A673 (cell line): ENCODE data around the gene MAML3. TPM values are rescaled to one million over a fixed set of nuclear protein-coding genes. Genes with fewer than 3 reads are reported as not detected.

Source experiments
- BruUV-seq: library from RNA; stranded (reverse); fragments of 400-500 nt; replicated peaks from 2 replicates; lab custom pipeline; 2021; lab: Mats Ljungman, UMichigan
- CTCF ChIA-PET: fragments of 300-600 bp; sonication (Branson Sonifier 250); formaldehyde crosslinking; loops from one replicate; lab custom pipeline; 2022; ENCODE audit warnings: antibody characterized with exemption; lab: Charles Lee
- POLR2A ChIA-PET: fragments of 300-600 bp; sonication (Branson Sonifier 250); formaldehyde crosslinking; loops from one replicate; lab custom pipeline; 2022; ENCODE audit warnings: antibody characterized with exemption; ENCODE audit not compliant: low non-redundant PET; lab: Charles Lee
- DNase-seq: peaks from one replicate; pipeline ENCODE4 v3.0.0-alpha.2; 2015; ENCODE audit warnings: low spot score
- H3K27ac ChIP-seq: fragments of 200-600 bp; sonication (generic); 2 replicates; pipeline ENCODE4 v1.5.1; 2016; ENCODE audit warnings: mixed run types, low read depth, mild to moderate bottlenecking, mixed read lengths, antibody characterized with exemption, low read length; ENCODE audit not compliant: poor library complexity, severe bottlenecking
- H3K27me3 ChIP-seq: fragments of 200-600 bp; sonication (generic); replicated peaks from 2 replicates; pipeline ENCODE4 v1.6.1; 2017; ENCODE audit warnings: mixed run types, low read depth, mild to moderate bottlenecking, mixed read lengths, antibody characterized with exemption, low read length; ENCODE audit not compliant: insufficient read depth, poor library complexity
- H3K36me3 ChIP-seq: fragments of 200-600 bp; sonication (generic); 2 replicates; pipeline ENCODE4 v1.6.1; 2016; ENCODE audit warnings: mixed run types, mild to moderate bottlenecking, mixed read lengths, antibody characterized with exemption, low read length; ENCODE audit not compliant: insufficient read depth, poor library complexity, severe bottlenecking
- H3K4me1 ChIP-seq: fragments of 200-600 bp; sonication (generic); 2 replicates; pipeline ENCODE4 v1.6.1; 2017; ENCODE audit warnings: mixed run types, mild to moderate bottlenecking, mixed read lengths, antibody characterized with exemption, low read length; ENCODE audit not compliant: insufficient read depth, poor library complexity, severe bottlenecking
- H3K4me3 ChIP-seq: fragments of 200-600 bp; sonication (generic); 2 replicates; pipeline ENCODE4 v1.5.1; 2016; ENCODE audit warnings: low read depth, mixed run types, mild to moderate bottlenecking, mixed read lengths, low read length; ENCODE audit not compliant: poor library complexity, severe bottlenecking
- H3K9me3 ChIP-seq: fragments of 200-600 bp; sonication (generic); 2 replicates; pipeline ENCODE4 v1.6.1; 2016; ENCODE audit warnings: mixed run types, low read depth, mild to moderate bottlenecking, mixed read lengths, antibody characterized with exemption, low read length; ENCODE audit not compliant: poor library complexity, severe bottlenecking
- EZH2 ChIP-seq: fragments of 200-600 bp; sonication (generic); IDR thresholded peaks from 2 replicates; pipeline ENCODE4 v1.6.1; 2017; ENCODE audit warnings: borderline replicate concordance, low read depth, mild to moderate bottlenecking, mixed read lengths, antibody characterized with exemption, low read length; ENCODE audit not compliant: poor library complexity, severe bottlenecking
- intact Hi-C: fragments of 100-400 bp; cut with micrococcal nuclease; formaldehyde crosslinking; loops from one replicate; pipeline ENCODE4 v1.10.0; 2022; ENCODE audit not compliant: unreplicated experiment
- total RNA-seq: library from RNA; stranded (reverse); gene quantifications from 2 replicates; pipeline ENCODE4 v1.2.3, GENCODE V29; 2021
- TF ChIP-seq, protein P1 (sequence below): fragments of 300-800, 200-600 bp; sonication (generic); conservative IDR thresholded peaks from 2 replicates; pipeline ENCODE4 v1.5.1; 2017; ENCODE audit warnings: low read depth, mild to moderate bottlenecking, antibody characterized with exemption, low read length, moderate library complexity, mixed read lengths

MAML3 gene
- total RNA-seq, 1 experiment from 2014 or later: 3.7 TPM

DNA sequence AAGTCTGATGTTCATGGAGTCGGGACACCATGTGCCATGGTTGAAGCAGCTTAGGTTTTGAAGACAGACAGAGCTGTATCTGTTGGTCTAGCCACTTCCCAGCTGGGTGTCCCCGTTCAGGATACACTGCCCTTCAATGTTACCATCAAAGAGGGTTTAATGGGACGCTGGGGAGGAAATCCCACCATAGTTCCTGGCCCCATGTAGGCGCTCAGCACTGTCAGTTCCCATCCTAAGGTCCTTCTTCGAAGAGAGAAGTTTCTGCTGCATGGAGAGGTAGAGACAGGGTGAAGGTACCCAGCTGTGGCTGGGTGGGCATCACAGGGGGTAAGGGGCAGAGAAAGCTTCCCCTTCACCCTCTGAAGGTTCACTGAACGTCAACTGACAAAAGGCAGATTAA, 484.6 kb downstream of the MAML3 start:
- peaks cover 9% of the 10 kb centered on the region for H3K4me1 ChIP-seq
- H3K27me3 ChIP-seq: no peaks in the 10 kb centered on the region
- no peaks in the 10 kb centered on the region for H3K36me3 ChIP-seq
- POLR2A ChIA-PET: no interaction called here
- no peak for DNase-seq
- TF ChIP-seq, protein P1, sequence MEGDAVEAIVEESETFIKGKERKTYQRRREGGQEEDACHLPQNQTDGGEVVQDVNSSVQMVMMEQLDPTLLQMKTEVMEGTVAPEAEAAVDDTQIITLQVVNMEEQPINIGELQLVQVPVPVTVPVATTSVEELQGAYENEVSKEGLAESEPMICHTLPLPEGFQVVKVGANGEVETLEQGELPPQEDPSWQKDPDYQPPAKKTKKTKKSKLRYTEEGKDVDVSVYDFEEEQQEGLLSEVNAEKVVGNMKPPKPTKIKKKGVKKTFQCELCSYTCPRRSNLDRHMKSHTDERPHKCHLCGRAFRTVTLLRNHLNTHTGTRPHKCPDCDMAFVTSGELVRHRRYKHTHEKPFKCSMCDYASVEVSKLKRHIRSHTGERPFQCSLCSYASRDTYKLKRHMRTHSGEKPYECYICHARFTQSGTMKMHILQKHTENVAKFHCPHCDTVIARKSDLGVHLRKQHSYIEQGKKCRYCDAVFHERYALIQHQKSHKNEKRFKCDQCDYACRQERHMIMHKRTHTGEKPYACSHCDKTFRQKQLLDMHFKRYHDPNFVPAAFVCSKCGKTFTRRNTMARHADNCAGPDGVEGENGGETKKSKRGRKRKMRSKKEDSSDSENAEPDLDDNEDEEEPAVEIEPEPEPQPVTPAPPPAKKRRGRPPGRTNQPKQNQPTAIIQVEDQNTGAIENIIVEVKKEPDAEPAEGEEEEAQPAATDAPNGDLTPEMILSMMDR: no peak
- no peak for TF ChIP-seq EZH2
- intact Hi-C loops: no loop called here
- no TSS peak for BruUV-seq
- no peaks in the 10 kb centered on the region for H3K9me3 ChIP-seq
- no peak overlapping the region for H3K4me3 ChIP-seq
- CTCF ChIA-PET: no interaction called here
- H3K27ac ChIP-seq: no peak overlapping the region

DNA sequence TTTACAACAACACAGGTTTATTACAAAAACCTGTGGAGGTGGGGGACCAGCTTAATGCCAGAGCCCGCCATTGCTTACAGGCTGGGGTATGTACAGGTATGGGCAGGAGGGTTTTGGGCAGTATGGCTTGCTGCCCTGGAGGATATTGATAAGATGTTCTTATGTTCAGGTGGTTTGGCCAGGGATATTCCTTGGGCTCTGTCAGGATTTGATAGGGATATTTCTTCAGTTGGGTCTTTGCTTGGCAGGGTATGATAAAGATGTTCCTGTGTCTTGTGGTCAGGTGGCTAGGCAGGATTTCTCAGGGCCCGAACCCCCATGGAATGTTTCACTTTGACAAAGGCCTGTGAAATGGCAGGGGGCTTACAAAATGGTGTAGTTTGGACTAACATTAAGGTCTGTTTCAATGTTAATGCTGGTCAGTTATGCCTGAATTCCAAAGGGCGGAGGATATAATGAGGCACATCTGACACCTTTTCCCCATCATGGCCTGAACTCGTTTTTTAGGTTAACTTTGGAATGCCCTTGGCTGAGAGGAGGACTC, 485.3 kb downstream of the MAML3 start:
- TF ChIP-seq EZH2: no peak
- TF ChIP-seq, protein P1: no peak
- intact Hi-C loops: no loop called here
- no peaks in the 10 kb centered on the region for H3K36me3 ChIP-seq
- POLR2A ChIA-PET: no interaction called here
- no peaks in the 10 kb centered on the region for H3K27me3 ChIP-seq
- CTCF ChIA-PET: interaction anchor here (0.6 kb wide), 1 partner anchor 65 kb away, joined by 3 read pairs; no protein-coding TSS in a partner anchor
- H3K4me1 ChIP-seq: peaks cover 9% of the 10 kb centered on the region
- no peak for DNase-seq
- BruUV-seq: no TSS peak
- no peaks in the 10 kb centered on the region for H3K9me3 ChIP-seq
- H3K4me3 ChIP-seq: no peak overlapping the region
- H3K27ac ChIP-seq: no peak overlapping the region

- DNase-seq: no peak
- no peak overlapping the region for H3K27ac ChIP-seq
- no peak overlapping the region for H3K4me3 ChIP-seq
- ChIA-PET POLR2A (no interaction called here), CTCF (no interaction called here)
- peaks cover 9% of the 10 kb centered on the region for H3K4me1 ChIP-seq
- BruUV-seq: no TSS peak
- H3K9me3 ChIP-seq: no peaks in the 10 kb centered on the region
- intact Hi-C loops: no loop called here
- H3K27me3 ChIP-seq: no peaks in the 10 kb centered on the region
- TF ChIP-seq, protein P1: no peak
- TF ChIP-seq EZH2: no peak
- H3K36me3 ChIP-seq: no peaks in the 10 kb centered on the region
Measured at GRCh38 chr4:139668036-139668435, 485.9 kb downstream of the MAML3 start.

Other genes starting within 250 kb of the MAML3 start
- gene SCOC, start 219.5 kb upstream of the MAML3 start, total RNA-seq: 44.2 and 44.7 TPM in 2 replicates